ENCODE data around the gene SEC24D.
"Not testable (repeated sequence)": the region's sequence is repeated elsewhere in the genome, so short reads cannot be mapped to it uniquely, and the experiment has no call there.

The SEC24D gene

GRCh38 chr4:118835571-118836300, at the start of gene SEC24D:
Gene SEC24D (minus strand): TSS chr4:118836126. CDS start chr4:118833696, 2,430 bp downstream.
- no peaks in the 10 kb centered on the region for H3K9me3 ChIP-seq (ENCODE audit: control insufficient read depth, low read depth, low read length)

GRCh38 chr4:118884716-118885115, 48.8 kb upstream of the SEC24D start:
- H3K9me3 ChIP-seq (ENCODE audit: control insufficient read depth, low read depth, low read length): no peaks in the 10 kb centered on the region
- H3K27ac ChIP-seq (ENCODE audit: low read length): no peak overlapping the region
- H3K27me3 ChIP-seq (ENCODE audit: control insufficient read depth, insufficient read depth, low read length): peaks cover 15% of the 10 kb centered on the region
- H3K9ac ChIP-seq (ENCODE audit: low read length): no peak overlapping the region
- no peaks in the 10 kb centered on the region for H3K36me3 ChIP-seq (ENCODE audit: control insufficient read depth, low read depth, low read length)
- no peak overlapping the region for H3K4me3 ChIP-seq (ENCODE audit: low read length)
- H3K4me1 ChIP-seq (ENCODE audit: control insufficient read depth, low read depth, low read length): peaks cover 13% of the 10 kb centered on the region

More at GRCh38 chr4:118835571-118836300, at the start of gene SEC24D:
- Histone ChIP-seq H3K4me3 (ENCODE audit: low read length) (peak within 1 kb of the TSS; percentile 94), H3K36me3 (ENCODE audit: control insufficient read depth, low read depth, low read length) (peaks cover 26% of the 10 kb centered on the region), H3K9ac (ENCODE audit: low read length) (peak within 1 kb of the TSS; percentile 97), H3K27ac (ENCODE audit: low read length) (peak within 1 kb of the TSS; percentile 95), H3K4me1 (ENCODE audit: control insufficient read depth, low read depth, low read length) (peaks cover 21% of the 10 kb centered on the region), H3K27me3 (ENCODE audit: control insufficient read depth, insufficient read depth, low read length) (no peaks in the 10 kb centered on the region)

- Histone ChIP-seq H3K4me1 (ENCODE audit: control insufficient read depth, low read depth, low read length) (peaks cover 8% of the 10 kb centered on the region), H3K9me3 (ENCODE audit: control insufficient read depth, low read depth, low read length) (no peaks in the 10 kb centered on the region), H3K27me3 (ENCODE audit: control insufficient read depth, insufficient read depth, low read length) (peaks cover 10% of the 10 kb centered on the region), H3K4me3 (ENCODE audit: low read length) (no peak overlapping the region), H3K9ac (ENCODE audit: low read length) (no peak overlapping the region), H3K36me3 (ENCODE audit: control insufficient read depth, low read depth, low read length) (no peaks in the 10 kb centered on the region), H3K27ac (ENCODE audit: low read length) (no peak overlapping the region)
These were observed 47.9 kb upstream of the SEC24D start for GRCh38 chr4:118883861-118884260.

GRCh38 chr4:118881512-118882146, 45.7 kb upstream of the SEC24D start:
- H3K4me1 ChIP-seq (ENCODE audit: control insufficient read depth, low read depth, low read length): no peaks in the 10 kb centered on the region
- no peaks in the 10 kb centered on the region for H3K27me3 ChIP-seq (ENCODE audit: control insufficient read depth, insufficient read depth, low read length)
- no peak overlapping the region for H3K4me3 ChIP-seq (ENCODE audit: low read length)
- H3K36me3 ChIP-seq (ENCODE audit: control insufficient read depth, low read depth, low read length): no peaks in the 10 kb centered on the region
- no peak overlapping the region for H3K27ac ChIP-seq (ENCODE audit: low read length)
- H3K9me3 ChIP-seq (ENCODE audit: control insufficient read depth, low read depth, low read length): peaks cover 4% of the 10 kb centered on the region
- H3K9ac ChIP-seq (ENCODE audit: low read length): no peak overlapping the region

- H3K4me3 ChIP-seq (ENCODE audit: low read length): no peak overlapping the region
- no peak overlapping the region for H3K9ac ChIP-seq (ENCODE audit: low read length)
- H3K9me3 ChIP-seq (ENCODE audit: control insufficient read depth, low read depth, low read length): peaks cover 4% of the 10 kb centered on the region
- H3K4me1 ChIP-seq (ENCODE audit: control insufficient read depth, low read depth, low read length): no peaks in the 10 kb centered on the region
- H3K27me3 ChIP-seq (ENCODE audit: control insufficient read depth, insufficient read depth, low read length): no peaks in the 10 kb centered on the region
- H3K36me3 ChIP-seq (ENCODE audit: control insufficient read depth, low read depth, low read length): no peaks in the 10 kb centered on the region
- H3K27ac ChIP-seq (ENCODE audit: low read length): no peak overlapping the region
These were observed 43.5 kb upstream of the SEC24D start for GRCh38 chr4:118879409-118879808.

- H3K27me3 ChIP-seq (ENCODE audit: control insufficient read depth, insufficient read depth, low read length); H3K4me3 ChIP-seq (ENCODE audit: low read length); H3K9me3 ChIP-seq (ENCODE audit: control insufficient read depth, low read depth, low read length); H3K27ac ChIP-seq (ENCODE audit: low read length); H3K36me3 ChIP-seq (ENCODE audit: control insufficient read depth, low read depth, low read length); H3K4me1 ChIP-seq (ENCODE audit: control insufficient read depth, low read depth, low read length); H3K9ac ChIP-seq (ENCODE audit: low read length): not testable (repeated sequence)
These were observed 42.6 kb upstream of the SEC24D start for GRCh38 chr4:118878507-118878906.

GRCh38 chr4:118877797-118878196, 41.9 kb upstream of the SEC24D start:
- Histone ChIP-seq H3K27me3 (ENCODE audit: control insufficient read depth, insufficient read depth, low read length) (no peaks in the 10 kb centered on the region), H3K4me3 (ENCODE audit: low read length) (no peak overlapping the region), H3K4me1 (ENCODE audit: control insufficient read depth, low read depth, low read length) (no peaks in the 10 kb centered on the region), H3K9ac (ENCODE audit: low read length) (no peak overlapping the region), H3K36me3 (ENCODE audit: control insufficient read depth, low read depth, low read length) (no peaks in the 10 kb centered on the region), H3K9me3 (ENCODE audit: control insufficient read depth, low read depth, low read length) (peaks cover 4% of the 10 kb centered on the region), H3K27ac (ENCODE audit: low read length) (no peak overlapping the region)

GRCh38 chr4:118872181-118872580, 36.3 kb upstream of the SEC24D start:
- H3K36me3 ChIP-seq (ENCODE audit: control insufficient read depth, low read depth, low read length): no peaks in the 10 kb centered on the region
- no peak overlapping the region for H3K9ac ChIP-seq (ENCODE audit: low read length)
- H3K27ac ChIP-seq (ENCODE audit: low read length): no peak overlapping the region
- peaks cover 15% of the 10 kb centered on the region for H3K4me1 ChIP-seq (ENCODE audit: control insufficient read depth, low read depth, low read length)
- no peak overlapping the region for H3K4me3 ChIP-seq (ENCODE audit: low read length)
- H3K27me3 ChIP-seq (ENCODE audit: control insufficient read depth, insufficient read depth, low read length): no peaks in the 10 kb centered on the region
- no peaks in the 10 kb centered on the region for H3K9me3 ChIP-seq (ENCODE audit: control insufficient read depth, low read depth, low read length)

- no peak overlapping the region for H3K9ac ChIP-seq (ENCODE audit: low read length)
- H3K27me3 ChIP-seq (ENCODE audit: control insufficient read depth, insufficient read depth, low read length): no peaks in the 10 kb centered on the region
- H3K4me3 ChIP-seq (ENCODE audit: low read length): no peak overlapping the region
- H3K9me3 ChIP-seq (ENCODE audit: control insufficient read depth, low read depth, low read length): no peaks in the 10 kb centered on the region
- peaks cover 23% of the 10 kb centered on the region for H3K4me1 ChIP-seq (ENCODE audit: control insufficient read depth, low read depth, low read length)
- no peaks in the 10 kb centered on the region for H3K36me3 ChIP-seq (ENCODE audit: control insufficient read depth, low read depth, low read length)
- H3K27ac ChIP-seq (ENCODE audit: low read length): no peak overlapping the region
These were observed 33.9 kb upstream of the SEC24D start for GRCh38 chr4:118869808-118870342.

GRCh38 chr4:118867311-118868067, 31.6 kb upstream of the SEC24D start:
- no peaks in the 10 kb centered on the region for H3K9me3 ChIP-seq (ENCODE audit: control insufficient read depth, low read depth, low read length)
- H3K4me1 ChIP-seq (ENCODE audit: control insufficient read depth, low read depth, low read length): peaks cover 23% of the 10 kb centered on the region
- no peak overlapping the region for H3K9ac ChIP-seq (ENCODE audit: low read length)
- H3K27ac ChIP-seq (ENCODE audit: low read length): no peak overlapping the region
- H3K36me3 ChIP-seq (ENCODE audit: control insufficient read depth, low read depth, low read length): no peaks in the 10 kb centered on the region
- no peak overlapping the region for H3K4me3 ChIP-seq (ENCODE audit: low read length)
- no peaks in the 10 kb centered on the region for H3K27me3 ChIP-seq (ENCODE audit: control insufficient read depth, insufficient read depth, low read length)

GRCh38 chr4:118866442-118866841, 30.5 kb upstream of the SEC24D start:
- Histone ChIP-seq H3K9me3 (ENCODE audit: control insufficient read depth, low read depth, low read length) (no peaks in the 10 kb centered on the region), H3K36me3 (ENCODE audit: control insufficient read depth, low read depth, low read length) (no peaks in the 10 kb centered on the region)

More at GRCh38 chr4:118866442-118866841, 30.5 kb upstream of the SEC24D start:
- H3K27ac ChIP-seq (ENCODE audit: low read length): no peak overlapping the region
- H3K4me1 ChIP-seq (ENCODE audit: control insufficient read depth, low read depth, low read length): peaks cover 23% of the 10 kb centered on the region
- H3K27me3 ChIP-seq (ENCODE audit: control insufficient read depth, insufficient read depth, low read length): no peaks in the 10 kb centered on the region
- no peak overlapping the region for H3K4me3 ChIP-seq (ENCODE audit: low read length)
- H3K9ac ChIP-seq (ENCODE audit: low read length): no peak overlapping the region
